NCI-H748 (cell line): ENCODE measurements around the gene BRD8.

ENCODE experiments used
- DNase-seq: peaks from one replicate; lab custom pipeline; 2025; ENCODE audit not compliant: unreplicated experiment; lab: John Stamatoyannopoulos, UW

BRD8 gene

DNA sequence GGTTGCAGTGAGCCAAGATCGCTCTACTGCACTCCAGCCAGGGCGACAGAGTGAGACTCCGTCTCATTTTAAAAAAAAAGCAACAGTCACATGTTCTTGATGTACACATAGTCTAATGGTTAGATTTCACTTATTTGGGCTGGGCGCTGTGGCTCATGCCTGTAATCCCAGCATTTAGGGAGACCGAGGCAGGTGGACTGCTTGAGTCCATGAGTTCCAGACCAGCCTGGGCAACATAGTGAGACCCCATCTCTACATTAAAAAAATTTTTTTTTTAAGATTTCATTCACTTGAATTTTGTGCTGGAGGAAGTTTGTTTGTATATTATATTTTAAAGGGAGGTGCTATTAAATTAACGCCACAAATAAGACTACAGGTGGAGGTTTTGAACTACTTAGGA, 72.7 kb downstream of the BRD8 start:
- no peak for DNase-seq

GRCh38 chr5:138103319-138103637, 75.2 kb downstream of the BRD8 start:
- DNase-seq = no peak

- no peak for DNase-seq
Measured at GRCh38 chr5:138102454-138103318, 75.7 kb downstream of the BRD8 start.

DNA sequence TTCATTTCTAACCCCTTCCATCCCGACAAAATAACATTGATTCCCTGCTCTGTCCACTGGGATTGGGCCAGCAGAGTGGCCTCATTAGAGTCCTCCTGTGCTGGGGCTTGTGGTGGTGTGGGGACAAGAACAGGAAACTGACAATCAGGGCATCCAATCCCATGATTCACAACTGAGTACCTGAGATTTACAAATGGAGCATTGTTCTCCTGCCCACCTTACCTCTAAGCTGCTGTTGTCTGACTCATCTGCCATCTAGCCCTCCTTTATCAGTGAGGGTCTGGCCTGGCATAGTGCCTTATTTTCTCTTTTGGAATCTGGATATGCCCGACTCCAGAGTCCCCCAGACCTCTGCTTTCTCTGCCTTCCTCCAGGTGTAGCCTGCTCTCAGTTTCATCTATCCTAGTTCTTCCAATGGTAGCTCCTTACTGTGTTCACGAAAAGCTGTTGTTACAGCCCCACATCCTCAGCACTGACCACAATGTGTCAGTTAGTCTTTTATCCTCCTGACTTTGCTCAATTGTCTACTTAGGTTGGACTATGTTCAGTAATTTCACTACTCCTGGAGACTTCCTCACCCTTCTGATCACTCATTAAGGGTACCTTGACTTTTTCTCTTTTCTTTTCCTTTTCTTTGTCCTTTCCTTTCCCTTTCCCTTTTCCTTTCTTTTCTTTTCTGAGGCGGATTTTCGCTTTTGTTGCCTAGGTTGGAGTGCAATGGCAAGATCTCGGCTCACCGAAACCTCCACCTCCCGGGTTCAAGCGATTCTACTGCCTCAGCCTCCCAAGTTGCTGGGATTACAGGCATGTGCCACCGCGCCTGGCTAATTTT, 81.2 kb downstream of the BRD8 start:
- no peak for DNase-seq

DNA sequence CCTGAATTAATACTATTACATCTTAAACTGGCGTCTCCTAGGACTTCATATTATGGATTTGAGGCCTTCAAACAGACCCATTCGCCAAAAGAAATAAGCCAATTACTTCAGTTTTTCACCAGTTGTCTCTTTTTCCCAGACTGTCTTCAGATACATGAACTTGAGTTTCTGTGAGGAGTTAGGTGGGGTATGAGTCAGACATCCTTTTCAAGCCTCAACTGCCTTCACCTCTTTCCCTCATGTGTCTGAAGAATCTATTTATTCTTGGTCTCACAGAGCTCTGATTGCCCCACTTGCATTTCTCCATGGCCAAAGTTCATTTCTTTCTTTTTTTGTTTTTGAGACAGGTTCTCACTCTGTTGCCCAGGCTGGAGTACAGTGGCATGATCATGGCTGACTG, 82.1 kb downstream of the BRD8 start:
- no peak for DNase-seq

DNA sequence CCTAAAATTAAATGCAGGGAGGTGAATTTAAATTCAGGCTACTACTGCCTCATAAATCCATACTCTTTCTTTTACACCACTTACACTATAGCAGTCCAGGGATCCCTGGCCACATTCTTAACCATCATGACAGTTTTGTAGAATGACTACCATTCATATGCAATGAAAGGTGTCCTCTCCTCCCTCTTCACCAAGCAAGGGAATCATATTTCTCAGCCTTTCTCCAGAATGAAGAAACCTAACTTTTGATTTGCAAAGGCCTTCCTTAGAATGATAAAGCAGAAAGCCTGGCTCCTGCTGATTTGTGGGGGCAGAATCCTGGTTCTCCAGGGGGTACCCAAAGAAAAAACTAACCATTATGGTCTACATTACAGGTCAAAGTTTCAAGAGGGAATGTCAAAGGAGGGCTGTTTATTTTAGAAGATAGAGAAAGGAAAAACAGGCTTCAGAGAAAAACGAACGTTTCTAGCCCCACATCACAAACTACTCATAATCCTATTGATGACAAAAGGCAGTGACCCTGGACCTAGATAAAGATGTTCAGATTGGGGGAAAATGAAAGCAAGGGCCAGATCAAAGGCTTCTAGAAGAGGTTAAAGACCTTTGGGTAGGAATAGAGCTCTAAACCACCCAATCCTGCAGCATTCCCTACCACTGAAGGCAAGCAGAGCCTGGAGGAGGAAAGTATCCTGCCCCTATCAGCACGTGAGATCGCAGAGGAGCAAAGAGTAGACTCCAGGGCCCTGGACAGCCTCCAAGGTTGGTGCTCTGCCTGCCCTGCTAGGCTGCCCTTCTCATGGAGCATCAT, 83.1 kb downstream of the BRD8 start:
- no peak for DNase-seq

DNA sequence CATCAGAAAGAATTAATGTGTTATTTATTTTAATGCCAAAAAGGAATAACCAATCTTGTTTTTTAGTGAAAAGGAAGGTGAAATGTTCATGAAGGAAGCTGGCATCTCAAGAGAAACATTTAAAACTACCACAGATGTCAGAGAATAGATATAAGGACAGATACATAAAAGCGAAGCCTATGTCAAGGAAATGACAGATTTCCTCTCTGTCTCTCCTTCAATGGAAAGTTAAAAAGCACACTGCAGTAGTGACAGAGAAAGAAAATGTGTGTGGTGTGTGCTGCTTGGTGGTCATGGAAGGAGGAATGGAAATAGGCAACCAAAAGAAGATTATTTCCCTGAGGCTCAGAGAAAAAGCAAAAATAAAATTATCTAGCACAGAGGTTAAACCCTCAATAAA, 85.4 kb downstream of the BRD8 start:
- DNase-seq = no peak

GRCh38 chr5:138092301-138092700, 86.1 kb downstream of the BRD8 start:
- no peak for DNase-seq

- no peak for DNase-seq
Measured at GRCh38 chr5:138091685-138092084, 86.7 kb downstream of the BRD8 start.
